ENCODE results near the gene IFNGR1. TPM values are rescaled to one million over a fixed set of nuclear protein-coding genes. Genes with fewer than 3 reads are reported as not detected.

The IFNGR1 gene
- total RNA-seq, 5 donors from 2014 or later (not counting 1 experiment from before 2014, with no cell fraction given), result 23.6 to 42.4 (median 28.5) TPM

- Mint-ChIP-seq H3K27me3 (no peaks in the 10 kb centered on the region), H3K4me1 (peaks cover 9 to 13% (median 9%) of the 10 kb centered on the region in 3 donors), H3K36me3 (peaks cover 58% of the 10 kb centered on the region), H3K27ac (no peak overlapping the region), H3K9me3 (no peaks in the 10 kb centered on the region), H3K4me3 (no peak overlapping the region)
- Histone ChIP-seq H3K27ac (ENCODE audit: low read length) (no peak overlapping the region), H3K4me3 (ENCODE audit: control insufficient read depth in 1 of 2, extremely low read depth in 1 of 2, low read length in 1 of 2) (no peak overlapping the region), H3K36me3 (ENCODE audit: control insufficient read depth in 2 of 2, extremely low read depth in 1 of 2, insufficient read depth in 1 of 2, low read length in 1 of 2) (peaks cover 0 to 50% of the 10 kb centered on the region in 2 donors), H3K4me1 (ENCODE audit: control insufficient read depth in 1 of 2, extremely low read depth in 1 of 2, insufficient read depth in 2 of 2, low read length in 2 of 2) (no peaks in the 10 kb centered on the region), H3K27me3 (replicated peaks in 1 of 2; ENCODE audit: control insufficient read depth in 2 of 2, extremely low read depth in 1 of 2, insufficient read depth in 2 of 2, low read length in 1 of 2) (no peaks in the 10 kb centered on the region), H3K9me3 (no peaks in the 10 kb centered on the region)
- ATAC-seq (replicated peaks in 1 of 4) (no peak), DNase-seq (no peak)
- POLR2A ChIA-PET, result interaction anchor here in 1 of 2 donors (0.6 to 1.2 kb wide), 3 partner anchors 10 to 166 kb away, joined by 3 to 5 read pairs (median 4); no protein-coding TSS in a partner anchor
- WGBS (ENCODE audit: insufficient coverage), result no CpG with 5 or more reads among the region's 2 CpGs
- CTCF ChIA-PET, result interaction anchor here in 1 of 2 donors (0.7 kb wide), 1 partner anchor 488 kb away, joined by 3 read pairs; no protein-coding TSS in a partner anchor
These were observed 15.9 kb downstream of the IFNGR1 start for GRCh38 chr6:137203256-137203655.

DNA sequence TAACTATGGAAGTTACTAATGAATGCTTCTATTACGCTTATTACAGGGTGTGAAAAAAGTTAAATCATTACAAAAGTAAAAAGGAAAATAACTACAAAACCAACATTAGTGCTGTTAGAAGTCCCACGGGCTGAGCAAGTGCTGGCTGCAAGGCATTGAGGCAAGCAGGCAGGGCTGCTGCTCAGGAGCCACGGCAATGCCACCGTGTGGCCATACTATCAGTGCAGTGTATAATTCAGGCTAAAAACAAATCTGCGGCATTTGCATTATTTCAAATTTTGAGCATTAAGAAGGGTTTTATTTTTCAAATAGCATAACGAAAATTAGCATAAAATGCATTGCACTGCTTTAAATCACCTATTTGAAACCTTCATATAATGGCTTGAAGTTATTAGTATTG, 17.1 kb downstream of the IFNGR1 start:
- Mint-ChIP-seq H3K36me3 (peaks cover 57% of the 10 kb centered on the region), H3K4me3 (no peak overlapping the region), H3K9me3 (no peaks in the 10 kb centered on the region), H3K27ac (no peak overlapping the region), H3K27me3 (no peaks in the 10 kb centered on the region), H3K4me1 (peaks cover 0 to 10% (median 6%) of the 10 kb centered on the region in 3 donors)
- CTCF ChIA-PET, result no interaction called here
- WGBS (ENCODE audit: insufficient coverage), result 89% methylated on average over 2 of the region's 6 CpGs
- no peak overlapping the region for H3K27ac ChIP-seq (ENCODE audit: low read length)
- H3K4me3 ChIP-seq (ENCODE audit: control insufficient read depth in 1 of 2, extremely low read depth in 1 of 2, low read length in 1 of 2), result no peak overlapping the region
- H3K27me3 ChIP-seq (replicated peaks in 1 of 2; ENCODE audit: control insufficient read depth in 2 of 2, extremely low read depth in 1 of 2, insufficient read depth in 2 of 2, low read length in 1 of 2), result no peaks in the 10 kb centered on the region
- ATAC-seq (replicated peaks in 1 of 4) (no peak), DNase-seq (peak in 3 of 35 experiments; percentile 8 to 20 (median 13))
- H3K4me1 ChIP-seq (ENCODE audit: control insufficient read depth in 1 of 2, extremely low read depth in 1 of 2, insufficient read depth in 2 of 2, low read length in 2 of 2), result no peaks in the 10 kb centered on the region
- no peaks in the 10 kb centered on the region for H3K9me3 ChIP-seq
- POLR2A ChIA-PET, result no interaction called here
- peaks cover 0 to 58% of the 10 kb centered on the region in 2 donors for H3K36me3 ChIP-seq (ENCODE audit: control insufficient read depth in 2 of 2, extremely low read depth in 1 of 2, insufficient read depth in 1 of 2, low read length in 1 of 2)

DNA sequence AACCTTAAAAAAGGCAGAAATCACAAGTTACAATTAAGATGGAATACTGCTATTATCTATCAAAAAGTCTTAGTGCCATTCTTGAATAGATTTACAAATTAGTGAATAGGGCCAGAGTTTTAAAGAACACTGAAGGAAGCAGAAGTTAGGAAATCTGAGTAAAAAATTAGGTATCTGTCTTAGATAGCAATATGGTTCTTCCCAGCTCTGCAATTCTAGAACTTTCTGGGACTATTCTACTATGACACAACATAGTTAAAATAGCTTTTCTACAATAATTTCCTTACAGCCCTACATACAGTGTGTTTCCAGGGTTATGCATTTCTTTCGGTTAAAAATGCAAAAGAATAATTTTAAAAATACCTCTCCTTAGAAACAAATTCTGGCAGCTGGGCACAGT, 18.2 kb downstream of the IFNGR1 start:
- no CpG with 5 or more reads among the region's 1 CpG for WGBS (ENCODE audit: insufficient coverage)
- DNase-seq (no peak), ATAC-seq (replicated peaks in 1 of 4) (no peak)
- no peak overlapping the region for H3K27ac ChIP-seq (ENCODE audit: low read length)
- Mint-ChIP-seq H3K36me3 (peaks cover 51% of the 10 kb centered on the region), H3K27me3 (no peaks in the 10 kb centered on the region), H3K4me1 (peaks cover 0 to 14% (median 11%) of the 10 kb centered on the region in 3 donors), H3K4me3 (no peak overlapping the region), H3K27ac (no peak overlapping the region), H3K9me3 (no peaks in the 10 kb centered on the region)
- H3K4me3 ChIP-seq (ENCODE audit: control insufficient read depth in 1 of 2, extremely low read depth in 1 of 2, low read length in 1 of 2), result no peak overlapping the region
- H3K36me3 ChIP-seq (ENCODE audit: control insufficient read depth in 2 of 2, extremely low read depth in 1 of 2, insufficient read depth in 1 of 2, low read length in 1 of 2), result peaks cover 0 to 58% of the 10 kb centered on the region in 2 donors
- CTCF ChIA-PET, result no interaction called here
- no peaks in the 10 kb centered on the region for H3K9me3 ChIP-seq
- POLR2A ChIA-PET, result interaction anchor here in 1 of 2 donors (0.6 kb wide), 1 partner anchor 797 kb away, joined by 4 read pairs; no protein-coding TSS in a partner anchor
- no peaks in the 10 kb centered on the region for H3K4me1 ChIP-seq (ENCODE audit: control insufficient read depth in 1 of 2, extremely low read depth in 1 of 2, insufficient read depth in 2 of 2, low read length in 2 of 2)
- no peaks in the 10 kb centered on the region for H3K27me3 ChIP-seq (replicated peaks in 1 of 2; ENCODE audit: control insufficient read depth in 2 of 2, extremely low read depth in 1 of 2, insufficient read depth in 2 of 2, low read length in 1 of 2)

GRCh38 chr6:137200288-137200687, 18.9 kb downstream of the IFNGR1 start:
- no peaks in the 10 kb centered on the region for H3K27me3 ChIP-seq (replicated peaks in 1 of 2; ENCODE audit: control insufficient read depth in 2 of 2, extremely low read depth in 1 of 2, insufficient read depth in 2 of 2, low read length in 1 of 2)
- peaks cover 0 to 51% of the 10 kb centered on the region in 2 donors for H3K36me3 ChIP-seq (ENCODE audit: control insufficient read depth in 2 of 2, extremely low read depth in 1 of 2, insufficient read depth in 1 of 2, low read length in 1 of 2)
- WGBS (ENCODE audit: insufficient coverage), result no CpG with 5 or more reads among the region's 4 CpGs
- H3K27ac ChIP-seq (ENCODE audit: low read length), result no peak overlapping the region
- ATAC-seq (replicated peaks in 1 of 4) (no peak), DNase-seq (no peak)
- Mint-ChIP-seq H3K9me3 (no peaks in the 10 kb centered on the region), H3K36me3 (peaks cover 47% of the 10 kb centered on the region), H3K4me3 (no peak overlapping the region), H3K27ac (no peak overlapping the region), H3K4me1 (peaks cover 0 to 16% (median 16%) of the 10 kb centered on the region in 3 donors), H3K27me3 (no peaks in the 10 kb centered on the region)
- no peaks in the 10 kb centered on the region for H3K4me1 ChIP-seq (ENCODE audit: control insufficient read depth in 1 of 2, extremely low read depth in 1 of 2, insufficient read depth in 2 of 2, low read length in 2 of 2)
- ChIA-PET CTCF (no interaction called here), POLR2A (no interaction called here)
- no peak overlapping the region for H3K4me3 ChIP-seq (ENCODE audit: control insufficient read depth in 1 of 2, extremely low read depth in 1 of 2, low read length in 1 of 2)
- no peaks in the 10 kb centered on the region for H3K9me3 ChIP-seq

DNA sequence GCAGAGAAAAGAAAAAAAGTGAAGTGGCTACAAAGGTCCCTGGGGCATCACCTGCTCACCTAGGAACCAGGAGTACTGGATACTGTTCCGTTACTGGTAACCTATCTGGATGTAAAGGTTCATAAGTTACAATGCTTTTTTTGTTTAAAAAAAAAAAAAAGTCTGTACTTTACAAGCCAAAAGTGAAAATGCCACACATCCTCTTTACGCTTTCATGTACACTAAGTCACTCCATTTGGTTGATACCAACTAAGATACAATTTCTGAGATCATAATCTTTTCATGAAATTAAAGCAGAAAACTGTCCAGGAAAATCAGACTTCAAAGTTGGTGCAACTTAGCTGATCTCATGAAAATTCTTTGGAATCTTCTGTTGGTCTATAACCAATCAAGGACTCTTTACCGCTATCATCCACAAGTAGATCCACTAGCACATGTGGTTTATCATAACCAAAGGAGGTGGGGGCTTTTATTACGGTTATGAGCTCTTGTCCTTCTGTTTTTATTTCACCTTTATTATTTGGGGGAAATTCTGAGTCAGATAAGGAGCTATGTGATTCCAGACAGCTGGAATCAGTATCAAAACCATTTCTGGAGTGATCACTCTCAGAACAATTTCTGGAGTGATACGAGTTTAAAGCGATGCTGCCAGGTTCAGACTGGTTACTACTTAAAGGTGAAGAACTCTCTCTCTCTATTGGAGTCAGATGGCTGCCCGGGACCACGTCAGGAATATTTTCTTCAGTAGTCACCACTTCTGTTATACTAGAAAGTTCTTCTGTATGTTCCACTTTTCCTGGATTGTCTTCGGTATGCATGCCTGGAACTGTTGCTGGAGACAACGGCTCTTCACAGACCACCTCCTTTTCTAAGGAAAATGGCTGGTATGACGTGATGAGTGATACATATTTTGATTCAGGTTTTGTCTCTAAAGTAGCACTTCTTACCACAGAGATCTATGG, 21.2 kb downstream of the IFNGR1 start:
- Mint-ChIP-seq H3K36me3 (peaks cover 26% of the 10 kb centered on the region), H3K4me3 (no peak overlapping the region), H3K9me3 (no peaks in the 10 kb centered on the region), H3K27me3 (no peaks in the 10 kb centered on the region), H3K4me1 (peaks cover 0 to 16% (median 16%) of the 10 kb centered on the region in 3 donors), H3K27ac (no peak overlapping the region)
- ChIA-PET CTCF (interaction anchor here in 1 of 2 donors (0.7 kb wide), 1 partner anchor 390 kb away, joined by 3 read pairs; no protein-coding TSS in a partner anchor), POLR2A (no interaction called here)
- Histone ChIP-seq H3K36me3 (ENCODE audit: control insufficient read depth in 2 of 2, extremely low read depth in 1 of 2, insufficient read depth in 1 of 2, low read length in 1 of 2) (peaks cover 0 to 30% of the 10 kb centered on the region in 2 donors), H3K9me3 (no peaks in the 10 kb centered on the region), H3K4me1 (ENCODE audit: control insufficient read depth in 1 of 2, extremely low read depth in 1 of 2, insufficient read depth in 2 of 2, low read length in 2 of 2) (no peaks in the 10 kb centered on the region), H3K4me3 (ENCODE audit: control insufficient read depth in 1 of 2, extremely low read depth in 1 of 2, low read length in 1 of 2) (no peak overlapping the region), H3K27ac (ENCODE audit: low read length) (no peak overlapping the region), H3K27me3 (replicated peaks in 1 of 2; ENCODE audit: control insufficient read depth in 2 of 2, extremely low read depth in 1 of 2, insufficient read depth in 2 of 2, low read length in 1 of 2) (no peaks in the 10 kb centered on the region)
- WGBS (ENCODE audit: insufficient coverage), result 80% methylated on average over 1 of the region's 11 CpGs
- DNase-seq, result no peak
- ATAC-seq (replicated peaks in 1 of 4), result no peak

DNA sequence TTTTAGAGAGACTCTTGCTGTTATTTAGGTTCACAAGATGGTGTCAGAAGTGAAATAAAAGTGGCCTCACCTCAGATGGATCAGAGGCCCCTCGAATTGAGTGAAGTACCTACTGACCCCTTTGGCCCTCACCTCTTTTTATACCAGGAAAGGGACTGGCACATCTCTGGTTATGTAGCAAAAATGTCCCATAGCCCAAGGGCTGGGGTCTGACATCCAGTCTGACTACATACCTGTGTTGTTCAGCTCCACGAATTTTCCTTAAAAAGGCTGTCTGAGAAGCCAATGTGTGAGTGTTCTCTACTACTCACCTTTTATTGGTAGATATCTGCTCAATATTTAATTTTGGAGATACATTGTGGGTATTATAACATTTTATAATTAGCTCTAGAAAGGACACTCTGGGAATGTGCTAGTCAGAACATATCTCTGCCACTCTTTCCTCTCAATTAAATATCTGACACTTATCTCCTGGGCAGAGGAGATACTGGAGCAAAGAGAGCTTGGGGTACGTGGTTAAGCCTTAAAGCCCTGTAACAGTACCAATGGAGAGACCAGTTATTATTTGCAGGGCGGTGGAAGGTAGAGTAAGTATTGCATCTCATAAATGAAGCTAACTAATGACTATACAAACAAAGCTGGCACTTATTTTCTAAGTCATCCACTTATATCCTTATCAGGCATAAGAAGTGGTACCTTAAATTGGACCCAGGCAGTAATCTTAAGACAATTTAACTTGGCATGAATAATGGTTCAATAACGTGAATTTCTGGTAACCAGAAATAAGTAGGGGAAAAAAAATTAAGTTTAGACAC, 25.7 kb downstream of the IFNGR1 start:
- Mint-ChIP-seq H3K4me3 (no peak overlapping the region), H3K9me3 (peaks cover 0 to 4% (median 0%) of the 10 kb centered on the region in 3 donors), H3K36me3 (peaks cover 8% of the 10 kb centered on the region), H3K27me3 (no peaks in the 10 kb centered on the region), H3K27ac (no peak overlapping the region), H3K4me1 (peaks cover 0 to 16% (median 16%) of the 10 kb centered on the region in 3 donors)
- Histone ChIP-seq H3K27me3 (replicated peaks in 1 of 2; ENCODE audit: control insufficient read depth in 2 of 2, extremely low read depth in 1 of 2, insufficient read depth in 2 of 2, low read length in 1 of 2) (no peaks in the 10 kb centered on the region), H3K36me3 (ENCODE audit: control insufficient read depth in 2 of 2, extremely low read depth in 1 of 2, insufficient read depth in 1 of 2, low read length in 1 of 2) (peaks cover 0 to 12% of the 10 kb centered on the region in 2 donors), H3K4me3 (ENCODE audit: control insufficient read depth in 1 of 2, extremely low read depth in 1 of 2, low read length in 1 of 2) (no peak overlapping the region), H3K4me1 (ENCODE audit: control insufficient read depth in 1 of 2, extremely low read depth in 1 of 2, insufficient read depth in 2 of 2, low read length in 2 of 2) (no peaks in the 10 kb centered on the region), H3K9me3 (no peaks in the 10 kb centered on the region), H3K27ac (ENCODE audit: low read length) (no peak overlapping the region)
- no peak for ATAC-seq (replicated peaks in 1 of 4)
- ChIA-PET CTCF (interaction anchor here in 1 of 2 donors (0.6 kb wide), 1 partner anchor 121 kb away, joined by 5 read pairs; no protein-coding TSS in a partner anchor), POLR2A (no interaction called here)
- 44% methylated on average over 1 of the region's 5 CpGs for WGBS (ENCODE audit: insufficient coverage)
- no peak for DNase-seq
